NCI-H2107 (cell line): ENCODE results near the gene GGA2.
A peak's percentile ranks its signal among the peaks of the same experiment; 100 is the strongest.
"Not testable (repeated sequence)": the region's sequence is repeated elsewhere in the genome, so short reads cannot be mapped to it uniquely, and the experiment has no call there.

Experiments used
- DNase-seq: peaks from one replicate; lab custom pipeline; 2025; lab: John Stamatoyannopoulos, UW

The GGA2 gene

DNA sequence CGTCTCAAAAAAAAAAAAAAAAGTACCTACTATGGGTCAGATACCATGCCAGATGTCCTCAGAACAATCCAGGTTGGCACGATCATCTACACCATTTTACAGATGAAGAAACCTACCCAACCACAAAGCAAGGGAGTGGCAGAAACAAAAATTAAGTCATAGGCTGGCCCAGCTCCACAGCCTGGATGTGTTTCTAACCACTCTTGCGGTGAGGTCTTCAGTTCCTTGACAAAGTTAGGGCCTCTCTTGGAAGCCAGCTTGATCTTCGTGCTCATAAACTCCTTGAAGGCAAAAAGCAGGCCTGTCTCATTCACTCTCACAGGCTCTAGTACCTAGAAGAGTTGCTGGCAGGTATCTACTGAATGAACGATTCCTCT lies 6.2 kb downstream of the GGA2 start:
- no peak for DNase-seq

DNA sequence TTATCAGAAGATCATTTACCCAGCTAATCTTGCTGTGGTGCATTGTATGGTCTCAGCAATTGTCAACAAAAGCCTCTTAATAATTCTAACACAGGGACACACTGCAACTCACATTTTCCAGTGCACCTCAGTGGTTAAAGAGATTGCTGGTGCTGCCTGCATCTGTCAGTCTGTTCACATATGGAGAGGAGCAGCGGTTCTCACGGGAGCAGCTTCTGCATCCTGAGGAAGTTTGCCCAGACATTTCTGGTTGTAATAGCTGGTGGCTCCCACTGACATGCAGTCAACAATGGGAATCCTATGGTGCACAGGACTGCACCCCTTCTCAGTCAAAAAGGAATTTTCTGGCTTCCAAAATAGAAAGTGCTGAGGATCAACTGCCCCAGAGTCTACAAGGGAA lies 7.8 kb downstream of the GGA2 start:
- DNase-seq: no peak

DNA sequence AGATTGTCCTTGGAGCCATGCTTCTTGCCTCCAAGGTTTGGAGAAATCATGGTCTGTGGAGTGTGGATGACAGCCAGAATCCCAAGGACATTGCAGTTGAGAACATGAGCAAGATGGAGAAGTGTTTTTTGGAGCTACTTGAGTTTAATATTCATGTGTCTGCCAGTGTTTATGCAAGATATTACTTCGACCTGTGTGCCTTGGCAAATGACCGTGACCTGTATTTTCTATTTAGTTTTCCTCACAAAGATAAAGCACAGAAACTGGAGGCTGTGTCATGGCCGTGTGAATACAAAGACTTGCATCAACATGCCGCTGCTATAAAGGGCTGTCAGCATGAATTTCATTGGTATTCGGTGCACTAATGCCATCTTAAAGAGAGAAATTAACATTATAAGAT lies 9.0 kb downstream of the GGA2 start:
- DNase-seq: no peak

DNA sequence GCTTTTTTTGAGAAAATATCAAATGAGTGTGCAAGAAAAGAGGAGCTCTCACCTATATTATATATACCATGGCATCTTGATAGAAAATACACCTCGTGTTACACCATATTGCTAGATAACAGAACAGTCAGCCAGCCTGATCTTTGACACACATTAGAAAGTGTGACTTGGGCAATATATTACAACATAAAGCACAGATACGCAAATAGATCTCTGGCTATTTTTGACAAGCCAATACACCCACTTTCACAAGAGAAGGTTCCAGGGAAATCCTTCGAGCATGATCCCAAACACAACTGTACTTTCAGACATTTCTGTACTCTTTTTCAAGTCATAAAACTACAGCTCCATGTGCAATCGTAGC lies 9.4 kb downstream of the GGA2 start:
- DNase-seq: no peak

DNA sequence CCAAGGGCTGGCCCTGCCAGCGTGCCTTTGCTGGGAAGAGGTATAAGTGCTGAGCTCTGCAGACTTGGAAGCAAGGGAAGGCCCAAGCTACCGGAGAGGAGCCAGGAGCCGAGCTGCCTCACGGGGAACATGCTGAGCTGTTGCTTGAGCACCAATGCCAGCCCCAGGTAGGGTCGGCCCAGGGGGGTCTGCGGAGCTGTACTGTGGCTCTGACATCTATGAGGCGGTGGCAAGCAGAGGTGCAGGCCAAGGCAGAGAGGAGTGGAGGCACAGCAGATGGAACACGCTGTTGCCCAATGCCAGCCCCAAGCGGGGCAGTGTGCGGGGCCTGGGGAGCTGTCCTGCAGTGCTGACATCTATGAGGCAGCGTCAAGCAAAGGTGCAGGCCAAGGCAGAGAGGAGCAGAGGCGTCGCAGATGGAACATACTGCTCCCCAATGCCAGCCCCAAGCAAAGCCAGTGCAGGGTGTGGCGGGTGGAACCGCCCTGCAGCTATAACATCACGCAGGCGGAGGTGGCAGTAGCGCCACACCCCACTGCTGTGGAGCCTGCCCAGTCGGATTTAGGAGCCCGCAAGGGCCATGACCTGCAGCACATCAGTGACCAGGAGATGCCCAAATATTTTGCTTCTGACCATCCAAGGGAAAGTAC lies 10.0 kb downstream of the GGA2 start:
- no peak for DNase-seq

DNA sequence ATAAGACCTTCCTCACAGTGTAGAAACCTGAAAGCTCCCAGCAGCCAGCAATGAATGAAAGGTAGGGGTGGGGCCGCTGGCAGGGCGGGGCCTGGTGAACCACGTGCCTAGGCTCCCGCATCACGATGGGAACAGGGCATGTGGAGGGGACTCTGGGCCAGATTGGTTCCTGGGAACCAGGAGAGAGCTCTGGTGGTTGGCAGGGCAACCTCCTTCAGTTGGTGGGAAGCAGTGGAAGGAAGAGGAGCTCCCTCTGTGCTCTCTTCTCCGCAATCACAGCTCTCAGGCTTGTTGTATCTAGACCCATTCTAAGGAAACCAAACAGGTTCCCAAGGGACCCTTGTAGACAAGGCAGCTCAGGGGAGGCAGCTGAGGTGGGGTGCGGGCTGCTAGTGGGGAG lies 10.5 kb downstream of the GGA2 start:
- DNase-seq: no peak

DNA sequence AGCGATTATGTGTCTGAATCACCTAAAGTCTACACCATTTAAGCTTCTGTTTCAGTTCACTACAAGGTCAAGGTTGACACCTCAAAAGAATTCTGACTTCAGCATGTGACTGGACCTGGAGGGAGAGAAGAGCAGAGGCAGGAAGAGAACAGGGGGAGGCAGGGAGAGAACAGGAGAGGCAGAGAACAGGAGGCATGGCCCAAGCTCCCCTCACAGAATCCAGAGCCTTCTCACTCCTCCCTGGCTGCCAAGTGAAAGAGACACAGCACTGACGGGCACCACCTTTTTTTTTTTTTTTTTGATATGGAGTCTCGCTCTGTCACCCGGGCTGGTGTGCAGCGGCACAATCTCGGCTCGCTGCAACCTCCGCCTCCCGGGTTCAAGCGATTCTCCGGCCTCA lies 11.4 kb downstream of the GGA2 start:
- no peak for DNase-seq

DNA sequence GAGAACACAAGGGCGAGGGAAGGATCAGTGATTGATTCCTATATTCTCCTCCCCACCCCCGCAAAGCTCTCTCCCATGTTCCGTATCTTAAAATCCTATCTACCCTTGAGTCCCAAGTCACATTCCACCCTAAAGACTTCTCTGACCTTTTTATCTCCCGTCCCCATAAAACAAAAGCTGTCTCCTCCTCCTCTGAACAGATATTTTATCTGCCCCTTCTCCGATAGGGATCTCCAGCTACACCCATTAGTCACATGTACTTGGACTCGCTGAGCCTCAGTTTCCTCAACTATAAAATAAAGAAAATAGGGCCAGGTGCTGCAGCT lies 12.8 kb downstream of the GGA2 start:
- DNase-seq: no peak

DNA sequence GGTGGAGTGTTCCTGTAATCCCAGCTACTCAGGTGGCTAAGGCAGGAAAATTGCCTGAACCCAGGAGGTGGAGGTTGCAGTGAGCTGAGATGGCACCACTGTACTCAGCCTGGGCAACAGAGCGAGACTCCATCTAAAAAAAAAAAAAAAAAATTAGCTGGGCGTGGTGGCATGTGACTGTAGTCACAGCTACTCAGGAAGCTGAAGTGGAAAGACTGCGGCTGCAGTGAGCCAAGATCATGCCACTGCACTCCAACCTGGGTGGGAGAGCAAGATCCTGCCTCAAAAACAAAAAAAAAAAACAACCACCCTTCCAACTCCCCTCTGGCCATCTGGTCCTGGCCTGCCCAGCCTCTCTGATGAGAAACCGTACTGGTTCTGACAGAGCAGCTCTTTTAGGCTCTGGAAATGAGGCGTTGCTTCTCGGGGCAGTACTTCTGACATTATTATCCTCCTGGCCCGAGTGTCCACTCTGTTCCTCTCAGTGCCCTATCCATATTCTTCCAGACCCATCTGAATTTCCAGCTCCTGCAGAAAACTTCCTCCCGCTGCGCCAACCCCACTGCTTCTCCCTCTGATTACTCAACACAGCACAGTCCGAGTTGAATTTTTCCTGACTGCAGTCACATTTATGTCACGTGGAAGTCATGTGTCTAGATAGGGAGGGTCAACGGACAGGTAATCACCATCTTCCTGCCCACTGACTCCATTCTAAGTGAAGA lies 13.3 kb downstream of the GGA2 start:
- no peak for DNase-seq

DNA sequence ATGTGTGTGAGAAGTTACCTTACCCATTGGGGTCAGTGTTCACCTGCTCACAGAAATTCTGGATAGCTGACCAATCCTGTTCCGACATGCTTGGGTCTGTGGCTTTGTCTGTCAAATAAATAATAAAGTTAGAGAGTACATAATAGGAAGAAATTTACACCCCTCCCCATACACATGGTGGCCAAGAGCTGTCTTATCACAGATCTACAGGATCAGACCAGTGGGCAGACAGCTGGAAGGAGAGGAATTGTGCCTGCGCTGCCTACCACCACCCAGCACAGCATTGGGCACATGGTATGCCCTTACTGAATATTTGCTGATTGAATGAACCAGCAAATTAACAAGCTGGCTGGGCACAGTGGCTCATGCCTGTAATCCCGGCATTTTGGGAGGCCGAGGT lies 14.6 kb downstream of the GGA2 start:
- no peak for DNase-seq

DNA sequence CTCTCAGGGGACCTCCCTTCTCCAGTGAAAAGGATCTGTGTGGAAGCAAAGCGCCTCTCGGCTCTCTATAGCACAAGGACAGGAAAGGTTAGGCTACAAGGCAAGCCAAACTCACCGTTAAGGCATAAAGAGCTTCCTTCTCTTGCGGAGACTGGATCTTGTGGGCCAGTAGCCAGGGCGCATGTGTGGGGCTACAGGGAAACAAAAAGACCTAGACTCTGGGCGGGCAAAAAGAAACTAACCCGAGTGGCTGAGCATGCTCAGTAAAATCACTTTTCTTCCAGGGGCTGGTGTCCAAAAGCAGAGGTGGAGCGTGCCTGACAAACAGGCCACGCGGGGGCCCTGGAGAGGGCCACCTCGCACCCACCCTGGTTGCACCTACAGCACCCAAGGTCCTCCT lies 16.1 kb downstream of the GGA2 start:
- no peak for DNase-seq

DNA sequence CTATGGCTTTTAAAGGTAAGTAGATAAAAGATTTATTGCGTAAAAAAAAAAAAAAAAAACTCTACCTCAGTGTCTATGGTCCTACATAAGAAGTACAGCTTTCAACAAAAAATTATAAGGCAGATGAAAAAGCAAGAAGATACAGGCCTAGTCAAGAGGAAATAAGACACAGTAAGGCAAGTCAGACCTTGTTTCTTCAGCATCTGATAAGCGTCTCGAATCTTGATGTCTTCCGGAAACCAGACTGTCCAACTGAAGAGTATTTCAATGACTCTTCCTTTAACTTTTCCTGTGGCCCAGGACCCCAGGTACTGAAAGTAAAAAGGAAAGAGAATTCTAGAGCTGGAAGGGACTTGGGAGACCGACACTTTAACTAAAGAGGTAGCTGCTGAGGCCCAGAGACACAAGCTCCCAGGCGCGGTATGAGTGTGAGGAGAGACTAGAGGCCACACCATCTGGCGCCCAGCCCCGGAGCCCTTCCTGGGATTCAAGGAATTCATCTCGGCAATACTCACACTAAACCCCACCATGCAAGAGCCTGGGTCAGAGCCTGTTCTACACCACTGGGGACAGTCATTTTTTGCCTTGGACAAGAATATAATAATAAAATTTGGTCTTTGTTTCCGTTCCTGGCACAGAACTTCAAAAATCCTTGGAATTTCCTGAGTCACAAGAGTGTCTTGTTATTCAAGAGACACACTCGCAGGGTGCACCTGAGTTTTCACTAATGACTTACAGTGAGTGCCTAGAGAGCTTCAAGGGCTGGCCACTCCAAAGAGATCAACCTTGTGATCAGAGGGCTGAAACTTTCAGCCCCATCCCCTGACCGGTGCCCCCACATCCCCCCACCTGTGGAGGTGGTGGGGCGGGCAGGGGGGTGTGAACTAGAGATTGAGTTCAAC lies 18.6 kb downstream of the GGA2 start:
- no peak for DNase-seq

DNA sequence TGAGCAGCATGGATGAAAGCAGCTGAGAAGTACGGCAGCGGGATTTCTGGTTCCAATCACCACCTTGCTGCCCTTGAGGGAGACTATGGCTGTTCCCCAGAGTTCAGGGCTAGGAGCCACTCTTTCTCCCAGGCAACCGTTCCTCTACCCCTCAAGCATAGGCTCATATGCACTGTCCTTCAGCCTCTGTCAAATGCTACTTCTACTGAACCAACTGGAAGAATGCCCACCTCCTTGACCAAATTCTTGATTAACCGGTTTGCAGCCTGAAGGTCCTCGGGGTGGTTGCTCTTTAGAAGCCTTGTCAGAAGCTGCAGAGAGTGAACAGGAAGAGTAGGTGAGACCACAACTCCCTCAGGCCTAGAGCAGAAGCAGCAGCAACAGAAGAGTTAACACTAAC lies 23.8 kb downstream of the GGA2 start:
- DNase-seq: no peak

DNA sequence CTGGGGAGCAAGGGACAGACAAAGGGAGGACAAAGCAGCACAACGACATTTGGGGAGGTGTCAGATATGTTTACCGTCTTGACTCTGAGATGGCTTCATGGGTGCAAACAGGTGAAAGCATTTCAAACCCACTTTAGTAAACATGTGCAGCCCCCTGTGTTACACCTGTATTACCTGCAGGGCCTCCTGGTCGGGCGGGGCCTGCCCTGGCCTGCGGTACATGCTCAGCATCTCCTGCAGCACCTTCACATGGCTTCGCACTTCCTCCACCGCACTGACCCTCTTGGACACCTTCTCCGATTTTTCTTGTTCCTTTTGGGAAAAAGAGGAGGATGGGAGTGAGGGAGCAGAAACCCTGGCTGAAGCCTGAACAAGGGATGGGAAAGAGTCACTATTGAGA lies 24.5 kb downstream of the GGA2 start:
- no peak for DNase-seq

DNA sequence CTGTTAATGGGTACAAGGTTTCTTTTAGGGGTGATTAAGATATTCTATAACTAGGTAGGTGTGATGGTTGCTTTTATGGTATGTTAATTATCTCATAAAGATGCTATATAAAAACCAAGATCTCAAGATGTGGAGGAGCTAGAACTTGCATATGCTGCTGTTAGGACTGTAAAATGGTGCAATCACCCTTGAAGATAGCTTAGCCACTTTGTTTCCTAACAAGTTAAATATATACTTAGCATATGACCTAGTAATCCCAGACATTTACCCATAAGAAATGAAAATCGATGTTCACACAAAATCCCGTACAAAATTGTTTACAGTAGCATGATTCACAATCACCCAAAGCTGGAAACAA lies 25.1 kb downstream of the GGA2 start:
- no peak for DNase-seq

DNA sequence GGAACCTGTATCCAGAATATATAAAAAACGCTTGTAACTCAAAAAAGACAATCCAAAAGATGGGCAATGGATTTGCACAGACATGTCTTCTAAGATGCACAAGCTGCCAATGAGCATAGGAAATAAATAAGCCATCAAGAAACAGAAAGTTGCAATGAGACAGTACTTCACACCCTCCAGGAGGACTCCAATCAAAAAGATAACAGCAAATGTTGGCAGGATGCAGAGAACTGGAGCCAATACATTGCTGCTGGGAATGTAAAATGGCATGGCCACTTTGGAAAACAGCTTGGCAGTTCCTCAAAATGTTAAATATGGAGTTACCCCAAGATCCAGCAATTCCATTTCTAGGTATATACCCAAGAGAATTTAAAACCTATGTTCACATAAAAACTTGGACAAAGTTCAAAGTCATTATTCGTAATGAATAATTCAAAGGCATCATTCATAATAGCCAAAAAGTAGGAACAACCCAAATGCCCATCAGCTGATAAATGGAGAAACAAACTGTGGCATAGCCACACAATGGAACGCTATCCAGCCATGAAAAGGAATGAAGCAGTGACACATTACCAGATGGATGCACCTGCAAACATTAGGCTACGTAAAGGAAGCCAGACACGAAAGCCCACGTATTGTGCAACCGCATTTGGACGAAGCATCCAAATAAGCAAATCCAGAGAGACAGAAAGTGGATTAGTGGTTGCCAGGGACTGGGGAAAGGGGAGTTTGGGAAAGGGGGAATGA lies 25.6 kb downstream of the GGA2 start:
- no peak for DNase-seq

DNA sequence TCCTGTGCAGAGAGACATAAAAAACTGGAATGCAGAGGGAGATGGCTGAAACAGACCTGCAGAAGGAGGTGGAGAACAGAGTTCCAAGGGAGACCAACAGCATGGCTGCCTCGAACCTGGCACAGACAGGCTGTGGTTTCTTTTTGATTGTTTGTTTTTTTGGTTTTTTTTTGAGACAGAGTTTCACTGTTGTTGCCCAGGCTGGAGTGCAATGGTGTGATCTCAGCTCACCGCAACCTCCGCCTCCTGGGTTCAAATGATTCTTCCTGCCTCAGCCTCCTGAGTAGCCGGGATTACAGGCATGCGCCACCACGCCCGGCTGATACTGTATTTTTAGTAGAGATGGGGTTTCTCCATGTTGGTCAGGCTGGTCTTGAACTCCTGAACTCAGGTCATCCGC lies 26.8 kb downstream of the GGA2 start:
- DNase-seq: not testable (repeated sequence)

DNA sequence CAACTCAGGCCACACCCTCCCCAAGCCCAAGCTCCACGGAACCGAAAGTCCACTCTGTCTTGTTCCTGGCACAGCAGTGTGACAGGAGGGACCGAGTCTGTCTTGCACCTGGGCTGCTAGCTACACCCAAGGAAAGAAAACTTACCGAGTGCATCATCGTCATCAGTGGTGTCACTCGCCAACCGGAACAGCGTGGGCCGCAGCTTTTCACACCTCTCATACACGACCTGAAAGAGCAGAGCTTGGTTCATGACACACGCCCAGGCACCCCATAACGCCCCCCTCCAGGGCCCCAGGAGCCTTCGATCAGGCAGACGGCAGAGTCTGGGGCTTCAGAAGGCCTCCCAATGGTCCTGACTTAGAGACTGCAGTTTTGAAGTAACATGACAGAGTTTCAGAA lies 27.5 kb downstream of the GGA2 start:
- DNase-seq: no peak

DNA sequence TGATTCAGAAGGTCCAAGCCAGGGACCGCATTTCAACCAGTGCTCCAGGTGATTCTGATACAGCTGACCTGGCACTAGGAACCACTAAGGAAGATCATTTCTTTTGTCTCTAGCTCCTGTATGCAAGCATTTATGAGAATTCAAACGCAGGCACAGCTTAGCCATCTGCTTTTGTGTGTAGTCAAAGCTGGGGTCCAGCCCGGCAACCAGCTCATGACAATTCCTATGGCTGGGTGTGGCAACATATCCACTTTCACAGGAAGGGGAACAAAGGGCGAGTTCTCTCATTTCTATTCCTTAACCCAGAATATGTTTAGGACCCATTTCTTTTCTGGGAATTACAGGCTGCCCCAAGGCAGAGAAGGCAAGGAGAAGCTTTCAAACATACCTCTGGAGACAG lies 30.0 kb downstream of the GGA2 start:
- no peak for DNase-seq

DNA sequence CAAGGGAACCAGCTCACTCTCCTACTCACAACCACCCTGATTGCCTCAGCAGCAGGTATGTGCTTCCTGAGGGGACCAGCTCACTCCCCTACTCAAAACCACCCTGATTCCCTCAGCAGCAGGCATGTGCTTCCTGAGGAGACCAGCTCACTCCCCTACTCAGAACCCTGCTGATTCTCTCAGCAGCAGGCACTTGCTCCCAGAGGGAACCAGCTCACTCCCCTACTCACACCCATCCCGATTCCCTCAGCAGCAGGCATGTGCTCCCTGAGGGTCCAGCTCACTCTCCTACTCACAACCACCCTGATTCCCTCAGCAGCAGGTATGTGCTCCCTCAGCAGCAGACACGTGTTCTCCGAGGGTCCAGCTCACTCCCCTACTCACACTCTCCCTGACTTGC lies 31.2 kb downstream of the GGA2 start:
- DNase-seq: no peak

DNA sequence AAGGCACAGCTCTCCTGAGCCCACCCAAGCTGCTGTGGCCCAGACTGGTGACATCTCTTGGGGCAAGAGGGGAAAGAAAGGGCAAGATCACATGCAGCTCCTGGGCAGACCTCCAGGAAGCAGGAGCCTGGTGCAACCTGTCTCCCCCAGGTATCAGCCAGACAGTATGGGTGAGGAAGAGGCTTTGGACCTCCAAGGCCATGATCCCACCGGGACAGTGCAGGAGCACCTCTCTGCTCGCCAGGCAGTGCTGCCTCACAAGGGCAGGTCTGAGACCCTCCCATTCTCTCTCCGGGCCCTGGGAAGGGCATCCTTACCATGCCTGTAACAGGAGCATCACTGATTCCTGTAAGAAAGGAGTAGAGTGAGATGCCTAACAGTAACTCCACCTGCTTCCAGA lies 31.7 kb downstream of the GGA2 start:
- DNase-seq: no peak

DNA sequence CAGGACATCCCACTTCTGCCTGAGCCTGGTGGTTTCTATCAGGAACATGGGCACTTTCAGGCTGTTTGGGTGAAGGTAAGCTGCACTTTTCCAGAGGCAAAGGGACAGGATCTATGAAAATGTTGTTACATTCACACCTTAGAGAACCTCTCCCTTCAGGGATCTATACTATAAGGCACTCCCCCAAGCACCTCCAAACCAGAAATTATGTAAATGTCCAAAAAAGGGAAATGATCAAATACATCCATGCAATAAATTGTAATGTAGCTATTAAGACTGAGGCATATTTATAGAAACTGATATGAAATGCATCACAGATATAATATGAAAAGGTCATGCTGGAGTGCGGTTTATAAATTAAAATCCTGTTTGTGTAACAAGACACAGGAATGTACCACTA lies 34.0 kb downstream of the GGA2 start:
- no peak for DNase-seq

DNA sequence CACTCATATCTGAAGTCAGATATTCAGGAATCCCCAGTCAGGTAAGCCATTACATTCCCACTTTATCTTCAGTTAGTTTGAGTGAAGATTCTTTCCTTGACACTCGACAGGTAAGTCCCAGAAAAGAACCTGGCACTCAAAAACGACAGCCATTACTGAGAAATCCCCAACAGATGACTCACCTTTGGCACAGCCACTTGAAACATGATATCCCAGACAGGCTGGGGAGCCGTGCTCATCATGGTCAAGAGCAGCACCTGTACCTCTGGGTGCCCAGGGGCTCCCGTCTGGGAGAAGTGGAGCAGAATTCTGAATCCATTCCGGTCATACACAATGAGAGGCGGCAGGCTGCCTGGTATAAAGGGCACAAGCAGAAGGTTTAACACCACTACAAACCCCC lies 40.5 kb downstream of the GGA2 start:
- DNase-seq: peak; percentile 62
